Naive thymus-derived CD8-positive, alpha-beta T cell (primary cell): ENCODE data around the gene THRAP3. TPM values are rescaled to one million over a fixed set of nuclear protein-coding genes. Genes with fewer than 3 reads are reported as not detected.
A peak's percentile ranks its signal among the peaks of the same experiment; 100 is the strongest.

ENCODE experiments used
- ATAC-seq, 2 donors: fragments of 150-1000 bp; cut with Tn5 transposase in 1 of 2; sonication (Bioruptor Pico), chemical (Tn5 transposase) in 1 of 2; 1 replicate in 1 of 2; 2 replicates in 1 of 2; pipeline ENCODE4 v1.10.0; 2021; ENCODE audit warnings: mild to moderate bottlenecking in 2 of 2, moderate library complexity in 2 of 2
- POLR2A ChIA-PET: fragments of 350-600 bp; sonication (Branson Sonifier 250); formaldehyde crosslinking; loops from one replicate; lab custom pipeline; 2021; ENCODE audit warnings: antibody characterized with exemption; lab: Charles Lee
- DNase-seq, 10 donors: peaks; one replicate each; pipeline versions ENCODE4 v3.0.0 to v3.0.0-alpha.2; 2020 to 2022
- H3K27ac Mint-ChIP-seq, 10 donors: one replicate each; pipeline ENCODE4 v1.8.0; 2020 to 2022; ENCODE audit warnings: mild to moderate bottlenecking in 10 of 10, mixed read lengths in 10 of 10, moderate library complexity in 4 of 10, inconsistent platforms in 1 of 10
- H3K27me3 Mint-ChIP-seq, 5 donors: one replicate each; pipeline ENCODE4 v1.8.0; 2021 to 2022; ENCODE audit warnings: mixed read lengths in 5 of 5
- H3K36me3 Mint-ChIP-seq, 3 donors: one replicate each; pipeline ENCODE4 v1.8.0; 2020 to 2022; ENCODE audit warnings: mixed read lengths in 3 of 3, mild to moderate bottlenecking in 2 of 3, inconsistent platforms in 1 of 3
- H3K4me1 Mint-ChIP-seq, 4 donors: one replicate each; pipeline ENCODE4 v1.8.0; 2021 to 2022; ENCODE audit warnings: mixed read lengths in 4 of 4
- H3K4me3 Mint-ChIP-seq, 10 donors: one replicate each; pipeline ENCODE4 v1.8.0; 2020 to 2022; ENCODE audit warnings: mild to moderate bottlenecking in 10 of 10, mixed read lengths in 10 of 10, moderate library complexity in 6 of 10, inconsistent platforms in 1 of 10
- H3K9me3 Mint-ChIP-seq, 9 donors: one replicate each; pipeline ENCODE4 v1.8.0; 2020 to 2022; ENCODE audit warnings: mixed read lengths in 9 of 9, mild to moderate bottlenecking in 3 of 9, inconsistent platforms in 1 of 9, moderate library complexity in 1 of 9
- polyA plus RNA-seq, 3 donors: library from polyadenylated mRNA; unstranded; fragments of 300-500 nt; fragmentation: Illumina TruSeq; gene quantifications; one replicate each; pipeline ENCODE4 v1.2.3, GENCODE V29; 2021
- total RNA-seq, 8 experiments: library from RNA in 2 of 8; stranded (reverse) in 2 of 8; gene quantifications; one replicate each; pipeline ENCODE4 v1.2.3 and lab custom pipeline; 2021 to 2026

The THRAP3 gene
- total and polyA plus RNA-seq, 5 experiments from 2014 or later: 87.6 to 131 (median 106) TPM

DNA sequence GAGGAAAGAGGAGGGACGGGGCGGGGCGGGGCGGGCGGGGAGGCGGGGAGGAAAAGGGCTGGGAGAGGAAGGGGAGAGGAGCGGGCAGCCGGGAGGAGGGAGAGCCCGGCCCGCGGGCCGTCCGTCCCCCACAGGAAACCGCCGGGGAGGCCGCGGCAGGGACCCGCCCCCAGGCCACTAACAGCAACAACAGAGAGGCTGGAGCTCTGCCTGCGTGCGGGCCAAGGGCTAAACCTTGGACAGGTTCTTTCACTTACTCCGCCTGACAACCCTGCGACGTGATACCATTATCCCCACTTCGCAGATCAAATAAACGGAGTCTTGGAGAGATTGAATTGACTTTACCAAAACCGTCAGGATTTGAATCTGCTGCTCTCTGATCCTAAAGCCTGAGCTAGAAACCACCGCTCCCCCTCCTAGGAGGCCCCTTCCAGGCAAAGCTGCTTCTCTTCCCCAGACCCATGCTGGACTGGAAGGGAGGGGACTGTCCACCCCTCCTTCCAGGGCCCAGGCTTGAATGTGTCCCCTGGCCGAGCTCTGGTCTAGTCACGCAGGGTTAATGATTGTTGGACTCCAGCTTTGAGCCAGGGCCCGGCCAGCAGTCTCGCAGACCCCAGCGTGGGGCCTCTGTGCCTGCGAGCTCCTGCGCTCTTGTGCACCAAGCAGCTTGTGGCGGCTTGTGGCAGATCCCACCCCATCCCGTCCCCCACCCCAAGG lies 99.6 kb downstream of the THRAP3 start, which contains the start of gene EVA1B:
EVA1B (minus strand) TSS at position 10 of the 717 bp plus-strand sequence. CDS start 608 bp downstream, outside the sequence.
- H3K36me3 Mint-ChIP-seq: no peaks in the 10 kb centered on the region
- POLR2A ChIA-PET: interaction anchor here (0.6 to 1.7 kb wide), 5 partner anchors 17 to 1184 kb away, joined by 3 to 4 read pairs (median 3); partner anchors contain the start of gene SH3D21
- no peaks in the 10 kb centered on the region for H3K9me3 Mint-ChIP-seq
- peaks cover 20 to 35% (median 29%) of the 10 kb centered on the region in 4 donors for H3K4me1 Mint-ChIP-seq
- peak within 1 kb of the TSS; percentile 68 to 87 (median 81) for H3K4me3 Mint-ChIP-seq
- peaks cover 0 to 12% (median 2%) of the 10 kb centered on the region in 5 donors for H3K27me3 Mint-ChIP-seq
- peak in 4 of 10 donors; percentile 18 to 48 (median 31) for DNase-seq
- H3K27ac Mint-ChIP-seq: peak within 1 kb of the TSS in 9 of 10 donors; percentile 52 to 87 (median 66)
- ATAC-seq: peak; percentile 21 to 41

DNA sequence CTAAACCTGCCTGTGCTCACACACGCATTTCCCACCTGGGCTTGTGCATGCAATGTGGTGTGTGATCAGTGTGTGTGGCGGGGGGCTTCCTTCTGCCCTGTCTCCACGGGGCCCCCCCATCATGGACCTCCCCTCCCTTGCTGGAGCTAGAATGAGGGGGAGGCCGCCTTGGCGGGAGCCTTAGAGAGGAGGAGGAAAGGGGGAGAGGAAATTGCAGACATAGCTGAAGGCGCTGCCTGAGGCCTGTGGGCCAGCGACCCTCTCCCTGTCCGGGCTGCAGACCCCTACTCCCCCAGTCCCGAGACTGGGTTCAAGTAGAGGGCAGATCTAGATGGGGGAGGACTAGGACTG lies 100.1 kb downstream of the THRAP3 start:
- Mint-ChIP-seq H3K36me3 (no peaks in the 10 kb centered on the region), H3K4me3 (peak overlapping the region; percentile 66 to 87 (median 81)), H3K4me1 (peaks cover 20 to 35% (median 29%) of the 10 kb centered on the region in 4 donors), H3K27me3 (peaks cover 0 to 12% (median 2%) of the 10 kb centered on the region in 5 donors), H3K27ac (peak overlapping the region in 4 of 10 donors; percentile 40 to 69 (median 58)), H3K9me3 (no peaks in the 10 kb centered on the region)
- peak in 1 of 10 donors; percentile 12 for DNase-seq
- POLR2A ChIA-PET: interaction anchor here (0.8 to 1.7 kb wide), 3 partner anchors 18 to 45 kb away, joined by 3 to 4 read pairs (median 4); partner anchors contain the start of gene SH3D21
- no peak for ATAC-seq

DNA sequence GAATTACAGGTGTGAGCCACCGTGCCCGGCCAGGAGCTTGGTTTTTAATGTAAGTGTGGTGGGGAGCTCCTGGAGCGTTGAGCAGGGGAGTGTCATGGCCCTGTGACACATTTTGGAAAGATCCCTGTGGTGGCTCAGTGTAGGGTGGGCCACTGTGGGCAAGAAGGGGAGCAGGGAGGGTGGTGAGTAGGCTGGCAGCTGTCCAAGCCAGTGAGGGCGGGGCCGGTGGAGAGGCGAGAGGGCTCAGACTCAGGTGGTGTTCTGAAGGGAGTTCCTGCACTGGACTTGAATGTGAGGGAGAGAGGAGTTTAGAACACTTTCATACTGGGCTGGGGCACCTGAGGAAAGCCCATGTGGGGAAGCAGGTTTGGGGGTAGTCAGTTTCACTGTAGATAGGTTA lies 102.3 kb downstream of the THRAP3 start:
- H3K36me3 Mint-ChIP-seq: no peaks in the 10 kb centered on the region
- H3K9me3 Mint-ChIP-seq: no peaks in the 10 kb centered on the region
- H3K27me3 Mint-ChIP-seq: peaks cover 0 to 12% (median 2%) of the 10 kb centered on the region in 5 donors
- H3K27ac Mint-ChIP-seq: peak overlapping the region in 1 of 10 donors; percentile 27
- peaks cover 16 to 26% (median 22%) of the 10 kb centered on the region in 4 donors for H3K4me1 Mint-ChIP-seq
- no peak for DNase-seq
- POLR2A ChIA-PET: no interaction called here
- H3K4me3 Mint-ChIP-seq: no peak overlapping the region
- no peak for ATAC-seq

DNA sequence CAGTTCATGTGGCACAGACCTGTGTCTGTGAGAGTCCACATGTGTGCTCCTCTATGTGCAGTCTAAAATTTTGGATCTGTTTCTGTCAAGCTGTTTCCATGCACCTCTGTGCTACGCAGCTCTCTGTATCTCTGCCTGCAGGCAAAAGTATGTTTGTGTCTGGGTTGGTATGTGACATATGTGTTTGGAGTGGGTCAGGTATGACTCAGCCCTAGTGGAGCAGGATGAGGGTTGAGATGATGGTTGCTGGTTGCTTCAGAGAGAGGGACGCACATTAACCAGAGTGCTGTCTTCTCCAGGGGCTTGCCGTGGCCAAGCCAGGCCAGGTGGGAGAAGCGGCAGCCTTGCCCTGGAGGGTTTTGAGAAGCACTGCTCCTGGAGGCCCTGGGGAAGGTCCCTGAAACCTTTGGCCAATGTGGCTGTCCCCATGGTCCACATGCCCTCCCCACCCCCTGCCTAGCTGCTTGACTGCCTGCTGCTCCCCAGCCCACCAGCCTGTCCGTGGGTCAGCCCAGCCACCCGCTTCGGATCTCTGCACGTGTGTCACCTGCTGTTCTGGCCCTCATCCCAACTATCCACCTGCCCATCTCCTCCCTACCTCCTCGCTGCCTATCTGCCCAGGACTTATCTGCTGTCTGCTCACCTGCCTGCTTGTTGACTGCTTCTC lies 103.3 kb downstream of the THRAP3 start:
- H3K27ac Mint-ChIP-seq: peak overlapping the region in 2 of 10 donors; percentile 58 to 64
- ATAC-seq (no peak), DNase-seq (no peak)
- H3K36me3 Mint-ChIP-seq: no peaks in the 10 kb centered on the region
- POLR2A ChIA-PET: no interaction called here
- H3K4me3 Mint-ChIP-seq: no peak overlapping the region
- no peaks in the 10 kb centered on the region for H3K9me3 Mint-ChIP-seq
- peaks cover 0 to 12% (median 2%) of the 10 kb centered on the region in 5 donors for H3K27me3 Mint-ChIP-seq
- H3K4me1 Mint-ChIP-seq: peaks cover 16 to 22% (median 18%) of the 10 kb centered on the region in 4 donors

DNA sequence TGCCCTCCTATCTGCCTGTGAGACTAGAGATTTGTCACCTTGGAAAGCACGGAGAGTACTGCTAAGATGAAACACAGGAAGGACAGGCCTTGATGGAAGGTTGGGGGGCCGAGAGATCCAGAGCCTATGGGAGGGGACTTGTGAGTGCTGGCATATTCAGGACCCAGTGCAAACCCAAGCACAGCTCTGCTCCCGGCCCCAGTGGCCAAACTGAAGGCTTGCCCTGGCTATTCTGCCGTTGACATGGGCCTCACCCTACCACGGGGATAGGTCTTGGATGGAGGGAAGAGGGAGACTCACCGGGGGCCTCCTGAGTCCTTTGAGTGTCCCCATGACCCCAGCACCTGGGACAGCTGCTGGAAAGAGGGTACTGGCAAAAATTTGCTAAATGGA lies 103.8 kb downstream of the THRAP3 start:
- POLR2A ChIA-PET: no interaction called here
- ATAC-seq (no peak), DNase-seq (no peak)
- H3K27ac Mint-ChIP-seq: peak overlapping the region in 1 of 10 donors; percentile 64
- peaks cover 14 to 18% (median 18%) of the 10 kb centered on the region in 4 donors for H3K4me1 Mint-ChIP-seq
- H3K9me3 Mint-ChIP-seq: no peaks in the 10 kb centered on the region
- H3K27me3 Mint-ChIP-seq: peaks cover 0 to 12% (median 2%) of the 10 kb centered on the region in 5 donors
- H3K36me3 Mint-ChIP-seq: no peaks in the 10 kb centered on the region
- H3K4me3 Mint-ChIP-seq: no peak overlapping the region

DNA sequence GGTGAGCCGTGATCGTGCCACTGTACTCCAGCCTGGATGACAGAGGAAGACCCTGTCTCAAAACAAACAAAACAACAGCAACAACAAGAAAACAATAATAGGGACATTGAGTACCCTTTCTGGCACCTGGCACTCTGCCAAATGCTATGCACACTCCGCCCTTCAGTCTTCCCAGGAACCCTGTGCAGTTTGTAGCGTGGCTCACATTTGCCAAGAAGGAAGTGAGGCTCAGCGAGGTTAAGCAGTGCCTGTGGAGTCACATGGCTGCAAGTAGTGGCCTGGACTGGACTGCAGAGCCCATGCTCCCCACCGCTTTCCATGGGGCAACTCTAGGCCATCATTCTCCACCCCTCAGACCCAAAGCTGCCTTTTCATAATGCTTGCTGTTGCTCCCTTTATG lies 104.5 kb downstream of the THRAP3 start:
- POLR2A ChIA-PET: no interaction called here
- H3K4me1 Mint-ChIP-seq: peaks cover 13 to 18% (median 17%) of the 10 kb centered on the region in 4 donors
- H3K4me3 Mint-ChIP-seq: no peak overlapping the region
- no peak overlapping the region for H3K27ac Mint-ChIP-seq
- no peak for DNase-seq
- H3K9me3 Mint-ChIP-seq: no peaks in the 10 kb centered on the region
- H3K36me3 Mint-ChIP-seq: no peaks in the 10 kb centered on the region
- ATAC-seq: no peak
- peaks cover 0 to 12% (median 2%) of the 10 kb centered on the region in 5 donors for H3K27me3 Mint-ChIP-seq

DNA sequence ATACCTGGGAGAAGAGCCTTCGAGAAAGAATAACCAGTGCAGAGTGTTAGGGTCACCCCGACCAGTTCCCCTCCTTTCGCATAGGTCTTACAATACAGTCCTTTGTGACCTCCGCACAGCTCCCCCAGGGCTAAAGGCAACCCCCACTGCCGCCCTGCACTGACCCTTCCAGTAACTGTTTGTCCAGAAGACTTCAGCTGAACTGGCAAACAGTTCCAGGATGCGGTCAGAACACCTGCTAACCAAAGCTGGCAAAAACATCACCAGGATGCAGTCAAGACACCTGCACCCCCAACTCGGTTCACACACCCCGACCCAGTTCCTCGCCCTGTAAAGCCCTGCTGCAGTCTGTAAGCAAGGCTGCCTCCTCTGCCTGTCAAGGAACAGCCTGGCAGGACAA lies 105.6 kb downstream of the THRAP3 start:
- H3K27me3 Mint-ChIP-seq: peaks cover 0 to 12% (median 2%) of the 10 kb centered on the region in 5 donors
- peaks cover 2 to 12% (median 7%) of the 10 kb centered on the region in 4 donors for H3K4me1 Mint-ChIP-seq
- no peaks in the 10 kb centered on the region for H3K9me3 Mint-ChIP-seq
- no peak for ATAC-seq
- no peak overlapping the region for H3K4me3 Mint-ChIP-seq
- peak overlapping the region in 2 of 10 donors; percentile 21 to 53 for H3K27ac Mint-ChIP-seq
- POLR2A ChIA-PET: no interaction called here
- H3K36me3 Mint-ChIP-seq: no peaks in the 10 kb centered on the region
- DNase-seq: no peak

DNA sequence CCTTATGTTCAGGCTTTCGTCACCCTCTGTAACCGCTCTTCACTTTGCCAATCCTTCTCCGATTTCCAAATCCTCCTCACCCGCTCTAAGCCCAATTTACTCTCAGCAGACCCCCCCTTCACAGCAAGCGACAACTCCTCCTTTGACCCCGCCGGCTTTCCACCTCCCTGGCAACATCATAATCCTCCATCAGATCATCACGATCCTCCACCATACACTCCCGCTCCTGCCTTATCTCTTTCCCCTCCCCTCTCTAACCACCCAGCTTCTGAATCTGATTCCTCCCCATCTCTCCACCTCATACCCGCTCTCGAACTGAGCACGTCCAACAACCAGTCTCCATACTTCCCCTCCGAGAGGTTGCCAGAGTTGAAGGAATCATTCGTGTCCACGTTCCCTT lies 106.7 kb downstream of the THRAP3 start:
- no peaks in the 10 kb centered on the region for H3K36me3 Mint-ChIP-seq
- peaks cover 2 to 12% (median 5%) of the 10 kb centered on the region in 4 donors for H3K4me1 Mint-ChIP-seq
- H3K4me3 Mint-ChIP-seq: no peak overlapping the region
- no peaks in the 10 kb centered on the region for H3K9me3 Mint-ChIP-seq
- POLR2A ChIA-PET: no interaction called here
- no peak overlapping the region for H3K27ac Mint-ChIP-seq
- H3K27me3 Mint-ChIP-seq: peaks cover 0 to 12% (median 2%) of the 10 kb centered on the region in 5 donors
- DNase-seq (no peak), ATAC-seq (no peak)

DNA sequence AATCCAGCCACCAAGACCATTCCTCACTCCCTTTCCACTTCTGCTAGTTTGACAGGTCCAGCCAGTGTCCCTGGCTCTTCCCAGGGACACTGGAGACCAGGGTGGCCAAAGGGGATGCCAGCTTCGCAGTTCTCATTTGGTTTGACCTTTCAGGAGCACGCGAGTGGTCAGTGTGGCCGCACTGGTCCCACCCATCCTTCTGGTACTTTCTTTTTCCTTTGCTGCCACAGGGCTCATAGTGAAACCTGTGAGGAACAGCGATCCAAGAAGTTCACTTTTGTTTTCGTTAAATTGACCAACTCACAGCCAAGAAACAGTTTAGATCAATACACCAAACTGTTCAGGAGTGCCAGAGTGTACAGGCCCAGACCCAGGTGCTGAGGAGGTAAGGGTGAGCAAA lies 113.6 kb downstream of the THRAP3 start:
- H3K27me3 Mint-ChIP-seq: peaks cover 0 to 1% (median 0%) of the 10 kb centered on the region in 5 donors
- H3K27ac Mint-ChIP-seq: peak overlapping the region in 1 of 10 donors; percentile 43

DNA sequence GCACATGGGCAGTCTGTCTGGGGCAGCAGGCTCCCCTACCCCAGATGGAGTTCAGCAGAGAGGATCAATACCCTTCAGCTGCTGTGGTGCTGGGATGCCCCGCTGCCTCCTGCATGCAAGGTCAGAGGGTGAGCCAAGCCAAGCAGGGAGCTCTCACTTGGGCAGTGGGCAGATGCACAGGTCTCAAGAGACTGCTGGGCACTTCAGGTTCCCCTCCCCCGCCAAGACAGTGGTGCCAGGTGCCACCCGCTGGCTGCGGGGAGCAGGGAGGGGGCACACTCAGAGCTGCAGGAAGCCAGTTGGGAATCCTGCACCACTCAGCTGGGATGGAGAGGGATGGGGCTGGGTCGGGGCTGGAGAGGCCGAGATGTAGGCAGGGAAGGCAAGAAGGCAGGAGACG lies 115.0 kb downstream of the THRAP3 start:
- H3K36me3 Mint-ChIP-seq: peaks cover 0 to 23% (median 8%) of the 10 kb centered on the region in 3 donors
- H3K27me3 Mint-ChIP-seq: peaks cover 0 to 1% (median 0%) of the 10 kb centered on the region in 5 donors
- H3K4me1 Mint-ChIP-seq: peaks cover 7 to 20% (median 14%) of the 10 kb centered on the region in 4 donors
- H3K4me3 Mint-ChIP-seq: no peak overlapping the region
- ATAC-seq (no peak), DNase-seq (no peak)
- peak overlapping the region in 1 of 10 donors; percentile 20 for H3K27ac Mint-ChIP-seq
- POLR2A ChIA-PET: no interaction called here
- H3K9me3 Mint-ChIP-seq: no peaks in the 10 kb centered on the region

More for the DNA sequence above, 113.6 kb downstream of the THRAP3 start:
- H3K36me3 Mint-ChIP-seq: peaks cover 0 to 16% (median 8%) of the 10 kb centered on the region in 3 donors
- no peaks in the 10 kb centered on the region for H3K9me3 Mint-ChIP-seq
- H3K4me3 Mint-ChIP-seq: no peak overlapping the region
- peaks cover 6 to 13% (median 8%) of the 10 kb centered on the region in 4 donors for H3K4me1 Mint-ChIP-seq
- DNase-seq (no peak), ATAC-seq (no peak)
- POLR2A ChIA-PET: no interaction called here

DNA sequence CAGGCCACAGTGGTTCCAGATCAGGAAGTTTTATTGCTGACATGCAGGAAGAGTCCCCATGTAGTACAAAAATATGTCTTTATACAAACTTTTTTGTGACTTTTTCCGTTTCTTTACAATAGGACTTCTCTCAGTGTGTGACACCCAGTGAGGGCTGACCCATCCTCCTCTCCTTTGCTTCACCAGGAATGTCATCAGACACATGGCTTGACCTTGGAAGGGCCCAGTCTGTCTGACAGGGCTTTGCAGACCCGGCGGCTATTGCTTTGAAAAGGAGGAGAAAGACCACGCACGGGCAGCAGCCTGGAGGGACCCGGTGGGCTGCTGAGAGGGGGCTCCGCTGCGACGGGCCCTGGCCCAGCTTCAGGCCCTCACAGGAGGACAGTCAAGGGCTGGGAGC lies 115.4 kb downstream of the THRAP3 start:
- peaks cover 0 to 1% (median 0%) of the 10 kb centered on the region in 5 donors for H3K27me3 Mint-ChIP-seq
- H3K4me1 Mint-ChIP-seq: peaks cover 8 to 24% (median 14%) of the 10 kb centered on the region in 4 donors
- peak overlapping the region in 1 of 10 donors; percentile 20 for H3K27ac Mint-ChIP-seq
- H3K4me3 Mint-ChIP-seq: no peak overlapping the region
- H3K9me3 Mint-ChIP-seq: no peaks in the 10 kb centered on the region
- POLR2A ChIA-PET: no interaction called here
- ATAC-seq: no peak
- H3K36me3 Mint-ChIP-seq: peaks cover 0 to 27% (median 8%) of the 10 kb centered on the region in 3 donors
- no peak for DNase-seq

DNA sequence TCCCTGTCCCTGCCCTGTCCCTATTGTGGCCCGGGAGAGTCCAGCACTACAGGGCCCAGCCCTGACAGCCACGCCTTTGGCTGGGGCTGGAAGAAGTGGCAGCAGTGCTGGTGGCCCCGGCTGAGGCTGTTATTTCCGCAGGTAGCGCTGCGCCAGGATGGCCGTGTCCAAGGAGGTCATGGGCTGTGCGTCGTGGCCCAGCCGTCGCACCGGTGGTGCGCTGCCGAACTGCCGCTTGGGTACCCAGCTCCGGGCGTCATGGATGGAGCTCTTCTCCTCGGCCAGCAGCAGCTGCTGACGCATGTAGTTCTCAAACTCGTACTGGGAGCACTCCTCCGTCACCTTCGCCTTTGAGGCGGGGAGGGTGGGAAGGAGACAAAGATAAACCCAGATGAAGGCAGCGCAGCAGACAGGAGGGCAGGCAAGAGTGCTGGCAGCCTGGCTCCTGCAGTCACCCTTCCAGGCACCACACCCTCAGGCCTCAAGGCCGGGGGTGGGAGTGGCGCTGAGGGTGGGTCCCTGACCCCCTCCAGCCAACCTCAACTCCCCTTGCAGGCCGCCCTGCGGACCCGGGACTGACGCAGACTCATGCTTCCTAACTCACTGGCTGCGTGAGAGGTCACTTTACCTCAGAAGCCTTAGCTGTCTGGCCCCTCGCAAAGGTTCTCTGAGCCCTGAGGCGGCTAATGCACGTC lies 117.5 kb downstream of the THRAP3 start:
- H3K4me3 Mint-ChIP-seq: no peak overlapping the region
- DNase-seq: no peak
- peaks cover 12 to 28% (median 16%) of the 10 kb centered on the region in 4 donors for H3K4me1 Mint-ChIP-seq
- POLR2A ChIA-PET: interaction anchor here (0.9 to 2.9 kb wide), 6 partner anchors 20 to 82 kb away, joined by 4 to 26 read pairs (median 5); partner anchors contain the start of gene SH3D21
- no peaks in the 10 kb centered on the region for H3K9me3 Mint-ChIP-seq
- no peaks in the 10 kb centered on the region for H3K27me3 Mint-ChIP-seq
- no peak overlapping the region for H3K27ac Mint-ChIP-seq
- H3K36me3 Mint-ChIP-seq: peaks cover 0 to 39% (median 8%) of the 10 kb centered on the region in 3 donors
- no peak for ATAC-seq
